Fibroblast of peridontal ligament (primary cell): Measurements from ENCODE around the gene FUT3.
A peak's percentile ranks its signal among the peaks of the same experiment; 100 is the strongest.

ENCODE experiments used
- DNase-seq: peaks from one replicate; pipeline ENCODE4 v3.0.0-alpha.2; 2010; ENCODE audit errors: extremely low read depth

Gene FUT3

GRCh38 chr19:5801796-5802619, 49.2 kb downstream of the FUT3 start:
- peak; percentile 15 for DNase-seq

GRCh38 chr19:5800361-5801270, 50.6 kb downstream of the FUT3 start:
- no peak for DNase-seq

- no peak for DNase-seq
Observed at GRCh38 chr19:5799247-5800241, 51.7 kb downstream of the FUT3 start.

- no peak for DNase-seq
Observed at GRCh38 chr19:5798244-5798643, 53.0 kb downstream of the FUT3 start.

- DNase-seq: no peak
Observed at GRCh38 chr19:5795382-5795919, 55.8 kb downstream of the FUT3 start.

- no peak for DNase-seq
Observed at GRCh38 chr19:5793188-5793587, 58.1 kb downstream of the FUT3 start.
